Stimulated activated naive CD4-positive, alpha-beta T cell (primary cell): ENCODE results near the gene BMERB1.
"Not testable (repeated sequence)": the region's sequence is repeated elsewhere in the genome, so short reads cannot be mapped to it uniquely, and the experiment has no call there.

Experiments used
- DNase-seq, 6 experiments: peaks; one replicate each; lab custom pipeline; 2025; lab: John Stamatoyannopoulos, UW

Gene BMERB1

GRCh38 chr16:15461376-15461775 lies 27.0 kb downstream of the BMERB1 start:
- no peak for DNase-seq

DNA sequence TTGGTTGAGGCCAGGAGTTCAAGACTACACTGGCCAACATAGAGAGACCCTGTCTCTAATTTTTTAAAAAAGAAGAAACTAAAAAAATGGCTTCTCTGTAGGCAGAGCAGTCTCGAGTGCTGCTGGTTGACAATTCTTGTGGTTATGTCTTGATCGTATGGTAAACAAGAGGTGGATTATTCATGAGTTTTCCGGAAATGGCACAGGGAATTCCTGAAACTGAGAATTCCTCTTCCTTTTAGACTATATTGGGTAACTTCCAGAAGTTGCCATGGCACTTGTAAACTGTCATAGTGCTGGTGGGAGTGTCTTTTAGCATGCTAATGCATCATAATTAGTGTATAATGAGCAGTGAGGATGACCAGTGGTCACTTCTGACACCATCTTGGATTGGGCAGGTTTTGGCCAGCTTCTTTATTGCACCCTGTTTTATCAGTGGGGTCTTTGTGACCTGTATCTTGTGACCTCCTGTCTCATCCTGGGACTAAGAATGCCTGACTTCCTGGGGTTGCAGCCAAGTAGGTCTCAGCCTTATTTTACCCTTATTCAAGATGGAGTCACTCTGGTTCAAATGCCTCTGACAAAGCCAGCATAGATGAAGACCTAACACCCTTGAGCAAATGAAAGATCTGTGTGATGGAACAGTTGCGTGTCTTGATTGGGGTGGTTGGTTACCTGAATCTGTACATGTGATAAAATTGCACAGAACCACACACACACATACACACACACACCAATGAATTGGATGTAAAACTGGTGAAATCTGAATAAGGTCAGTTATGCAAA lies 30.2 kb downstream of the BMERB1 start:
- no peak for DNase-seq

GRCh38 chr16:15466131-15466530 lies 31.7 kb downstream of the BMERB1 start:
- no peak for DNase-seq

DNA sequence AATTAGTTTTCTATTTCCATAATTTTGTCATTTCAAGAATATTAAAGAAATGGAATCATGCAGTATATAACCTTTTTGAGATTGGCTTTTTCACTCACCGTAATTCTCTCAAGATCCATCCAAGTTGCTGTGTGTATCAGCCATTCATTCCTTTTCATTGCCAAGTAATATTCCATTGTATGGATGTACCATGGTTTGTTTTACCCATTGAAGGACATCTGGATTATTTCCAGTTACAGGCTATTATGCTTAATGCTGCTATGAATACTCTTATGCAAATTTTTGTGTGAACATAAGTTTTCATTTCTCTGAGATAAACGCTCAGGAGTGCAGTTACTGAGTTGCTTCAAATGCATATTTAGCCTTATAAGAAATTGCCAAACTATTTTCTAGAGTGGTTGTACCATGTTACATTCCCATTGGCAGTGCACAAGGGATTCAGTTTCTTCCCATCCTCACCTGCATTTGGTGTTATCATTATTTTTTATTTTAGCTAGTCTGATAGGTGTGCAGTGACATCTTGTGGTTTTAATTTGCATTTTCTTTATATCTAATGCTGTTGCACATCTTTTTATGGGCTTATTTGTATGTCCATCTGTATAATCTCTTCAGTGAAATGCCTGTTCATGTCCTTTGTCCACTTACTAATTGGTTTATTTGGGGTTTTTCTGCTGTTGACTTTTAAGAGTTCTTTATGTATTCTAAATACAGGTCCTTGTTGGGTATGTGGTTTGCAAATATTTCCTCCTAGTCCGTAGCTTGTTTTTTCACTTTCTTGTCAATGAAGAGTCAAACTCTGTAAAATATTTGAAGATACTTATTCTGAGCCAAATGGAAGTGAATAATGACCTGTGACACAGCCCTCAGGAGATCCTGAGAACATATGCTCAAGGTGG lies 32.7 kb downstream of the BMERB1 start:
- no peak for DNase-seq

GRCh38 chr16:15476971-15477370 lies 42.6 kb downstream of the BMERB1 start:
- not testable (repeated sequence) for DNase-seq

DNA sequence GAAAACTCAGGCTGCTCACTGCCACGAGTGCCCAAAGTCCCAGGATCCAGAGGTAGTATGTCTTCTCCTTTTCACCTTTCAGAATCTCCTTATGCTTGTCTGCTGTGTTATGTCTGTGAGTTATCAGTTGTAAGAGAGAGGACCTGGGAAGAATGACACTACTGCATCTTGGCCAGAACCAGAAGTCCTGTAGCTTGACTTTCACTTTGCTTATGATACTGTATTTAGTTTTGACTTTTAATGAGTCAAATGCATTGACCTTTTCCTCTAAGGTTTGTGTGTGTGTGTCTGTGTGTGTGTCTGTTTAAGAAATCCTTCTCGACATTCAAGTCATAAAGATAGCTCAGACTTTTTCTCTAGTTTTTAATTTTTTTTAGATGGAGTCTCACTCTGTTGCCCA lies 43.4 kb downstream of the BMERB1 start:
- no peak for DNase-seq

- no peak for DNase-seq
These were observed 47.8 kb downstream of the BMERB1 start for GRCh38 chr16:15482068-15482747.

DNA sequence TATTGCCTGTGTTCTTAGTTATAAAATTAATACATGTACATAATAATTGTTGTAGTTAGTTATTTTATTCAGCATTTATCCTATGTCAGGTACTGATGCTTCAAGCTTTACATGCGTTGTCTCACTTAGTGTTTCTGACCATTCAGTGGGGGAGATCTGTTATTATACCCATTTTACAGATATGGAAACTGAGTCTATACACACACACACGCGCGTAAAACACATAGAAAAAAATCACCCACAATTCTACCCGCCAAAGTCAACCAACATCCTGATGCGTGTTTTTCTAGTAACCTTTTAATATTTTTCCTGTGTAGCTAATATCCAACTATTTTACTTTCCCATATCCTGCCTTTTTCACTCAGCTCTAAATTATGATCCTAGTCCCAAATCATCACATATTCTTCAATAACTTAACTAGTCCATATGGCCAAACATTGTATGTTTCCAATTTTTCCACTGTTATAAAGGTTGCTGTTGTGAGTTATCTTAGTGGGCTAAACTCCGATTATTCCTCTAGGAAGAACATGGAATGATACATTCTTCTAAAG lies 48.4 kb downstream of the BMERB1 start:
- DNase-seq = no peak

DNA sequence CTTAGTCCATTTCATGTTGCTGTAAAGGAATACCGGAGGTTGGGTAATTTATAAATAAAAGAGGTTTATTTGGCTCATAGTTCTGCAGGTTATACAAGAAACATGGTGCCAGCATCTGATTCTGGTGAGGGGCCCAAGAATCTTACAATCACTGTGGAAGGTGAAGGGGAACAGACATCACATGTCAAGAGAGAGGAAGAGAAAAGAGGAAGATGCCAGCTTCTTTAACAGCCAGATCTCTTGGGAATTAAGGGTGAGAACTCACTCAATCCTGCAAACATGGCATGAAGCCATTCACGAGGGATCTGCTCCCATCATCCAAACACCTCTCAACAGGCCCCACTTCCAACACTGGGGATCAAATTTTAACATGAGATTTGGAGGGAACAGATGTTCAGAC lies 49.5 kb downstream of the BMERB1 start:
- DNase-seq = no peak

DNA sequence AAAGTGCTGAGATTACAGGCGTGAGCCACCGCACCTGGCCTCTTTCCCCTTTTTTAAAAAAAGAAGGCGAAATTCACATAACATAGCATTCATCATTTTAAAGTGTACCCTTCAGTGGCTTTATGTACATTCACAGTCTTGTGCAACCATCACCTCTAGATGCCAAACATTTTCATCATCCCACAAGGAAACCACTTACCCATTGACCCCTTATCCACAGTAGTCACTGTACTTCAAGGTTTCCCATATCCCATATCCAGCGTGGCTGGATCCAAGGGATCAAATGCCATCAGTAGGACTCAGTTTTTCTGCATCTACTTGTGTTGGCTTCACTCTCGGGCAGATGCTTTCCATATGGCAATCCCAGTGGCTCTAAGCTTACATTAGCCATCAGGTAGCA lies 50.3 kb downstream of the BMERB1 start:
- no peak for DNase-seq

- DNase-seq = no peak
These were observed 50.8 kb downstream of the BMERB1 start for GRCh38 chr16:15485175-15485574.

- no peak for DNase-seq
These were observed 52.3 kb downstream of the BMERB1 start for GRCh38 chr16:15486661-15487060.

- DNase-seq = no peak
These were observed 53.2 kb downstream of the BMERB1 start for GRCh38 chr16:15487336-15488284.

DNA sequence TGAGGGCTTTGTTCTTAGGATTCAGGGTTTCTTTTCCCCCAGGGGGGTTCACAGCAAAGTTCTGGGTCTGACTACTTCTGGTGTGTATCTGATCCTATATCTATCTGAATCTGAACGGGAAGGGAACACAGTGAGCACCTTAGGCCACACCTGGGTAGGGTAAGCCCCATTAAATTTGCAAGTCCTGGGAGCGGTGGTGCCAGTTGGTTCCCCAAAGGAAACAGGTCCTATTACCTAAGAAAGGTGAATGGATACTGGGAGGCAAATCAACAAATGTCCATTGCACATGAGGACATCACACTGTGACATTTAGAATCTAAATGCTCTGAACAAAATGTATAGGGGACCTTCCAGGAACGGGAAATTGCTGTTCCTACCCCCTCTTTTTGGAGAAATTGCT lies 54.6 kb downstream of the BMERB1 start:
- DNase-seq = no peak

DNA sequence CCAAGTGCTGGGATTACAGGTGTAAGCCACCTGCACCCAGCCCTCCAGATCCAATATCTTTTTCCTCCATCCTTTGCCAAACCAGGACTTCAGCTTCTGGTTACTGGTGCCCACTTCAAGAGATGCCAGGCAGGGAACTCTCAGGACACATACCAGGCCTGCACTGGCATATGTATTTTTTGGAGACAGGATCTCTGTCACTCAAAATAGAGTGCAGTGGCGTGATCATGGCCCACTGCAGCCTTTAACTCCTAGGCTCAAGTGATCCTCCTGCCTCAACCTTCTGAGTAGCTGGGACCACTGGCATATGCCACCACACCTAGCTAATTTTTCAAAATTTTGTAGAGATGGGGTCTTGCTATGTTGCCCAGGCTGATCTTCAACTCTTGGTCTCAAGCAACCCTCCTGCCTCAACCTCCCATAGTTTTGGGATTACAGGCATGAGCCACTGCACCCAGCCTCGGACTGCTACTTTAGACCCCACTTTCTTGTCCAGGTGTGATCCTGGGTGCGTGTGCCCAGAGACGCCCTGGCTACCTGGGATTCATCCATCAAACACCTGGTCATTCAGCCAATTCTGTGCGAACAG lies 55.8 kb downstream of the BMERB1 start:
- no peak for DNase-seq

GRCh38 chr16:15491411-15491810 lies 57.0 kb downstream of the BMERB1 start:
- no peak for DNase-seq

- no peak for DNase-seq
These were observed 57.8 kb downstream of the BMERB1 start for GRCh38 chr16:15492091-15492740.

DNA sequence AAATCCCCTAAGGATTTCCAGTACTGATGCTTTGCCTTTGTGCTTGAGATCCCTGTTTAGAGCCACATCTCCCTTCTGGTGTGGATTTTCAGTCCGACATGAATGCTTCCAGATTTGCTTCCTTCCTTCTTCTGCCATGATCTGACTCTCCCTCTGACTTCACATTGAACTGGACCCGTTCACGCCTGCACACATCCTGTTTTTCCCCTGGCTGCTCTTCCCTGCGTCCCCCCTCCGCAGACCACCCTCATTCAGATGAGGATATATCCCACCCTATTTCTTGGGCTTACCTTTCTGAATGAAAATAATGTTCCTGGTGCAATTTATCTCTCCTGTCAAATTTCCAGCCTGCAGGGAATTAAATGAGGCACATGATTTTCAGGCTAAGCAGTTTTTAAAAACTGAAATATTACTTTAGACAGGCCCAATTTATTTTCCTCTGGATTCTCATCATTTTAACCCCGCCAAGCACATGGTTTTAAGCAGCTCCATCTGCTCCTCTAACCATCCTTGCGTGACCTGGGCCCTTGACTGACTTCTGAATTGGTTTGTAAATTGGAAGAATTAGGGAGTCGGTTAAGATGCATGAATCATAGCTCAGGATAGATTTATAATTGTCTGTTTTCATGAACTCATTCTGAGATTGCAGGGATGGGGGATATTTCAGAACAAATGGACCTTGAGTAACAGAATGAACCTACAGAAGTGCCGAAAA lies 59.2 kb downstream of the BMERB1 start:
- DNase-seq = no peak

DNA sequence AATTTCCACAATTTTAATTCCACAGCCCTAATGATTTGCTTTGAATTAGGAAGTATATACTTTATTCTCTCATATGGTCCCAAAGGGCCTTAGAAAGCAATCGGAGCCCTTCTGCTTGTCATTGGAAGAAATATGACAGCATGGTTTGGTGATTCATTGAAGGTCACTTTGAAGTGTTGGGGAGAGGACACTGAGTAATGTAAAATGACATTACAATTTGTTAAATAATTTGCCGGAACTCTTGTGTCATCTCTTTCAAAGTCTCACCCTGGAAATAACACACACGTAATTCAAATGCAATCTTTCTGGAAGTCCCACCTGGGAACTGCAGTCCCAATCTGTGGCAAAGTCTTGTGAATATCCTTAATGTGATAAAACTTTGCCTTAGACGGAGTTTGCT lies 59.8 kb downstream of the BMERB1 start:
- no peak for DNase-seq

- no peak for DNase-seq
These were observed 61.5 kb downstream of the BMERB1 start for GRCh38 chr16:15495898-15496297.
